A673 (cell line): ENCODE data around the gene MAP7. TPM values are rescaled to one million over a fixed set of nuclear protein-coding genes. Genes with fewer than 3 reads are reported as not detected.

Source experiments
- BruUV-seq: library from RNA; stranded (reverse); fragments of 400-500 nt; replicated peaks from 2 replicates; lab custom pipeline; 2021; lab: Mats Ljungman, UMichigan
- CTCF ChIA-PET: fragments of 300-600 bp; sonication (Branson Sonifier 250); formaldehyde crosslinking; loops from one replicate; lab custom pipeline; 2022; ENCODE audit warnings: antibody characterized with exemption; lab: Charles Lee
- POLR2A ChIA-PET: fragments of 300-600 bp; sonication (Branson Sonifier 250); formaldehyde crosslinking; loops from one replicate; lab custom pipeline; 2022; ENCODE audit warnings: antibody characterized with exemption; ENCODE audit not compliant: low non-redundant PET; lab: Charles Lee
- DNase-seq: peaks from one replicate; pipeline ENCODE4 v3.0.0-alpha.2; 2015; ENCODE audit warnings: low spot score
- H3K27ac ChIP-seq: fragments of 200-600 bp; sonication (generic); 2 replicates; pipeline ENCODE4 v1.5.1; 2016; ENCODE audit warnings: mixed run types, low read depth, mild to moderate bottlenecking, mixed read lengths, antibody characterized with exemption, low read length; ENCODE audit not compliant: poor library complexity, severe bottlenecking
- H3K27me3 ChIP-seq: fragments of 200-600 bp; sonication (generic); replicated peaks from 2 replicates; pipeline ENCODE4 v1.6.1; 2017; ENCODE audit warnings: mixed run types, low read depth, mild to moderate bottlenecking, mixed read lengths, antibody characterized with exemption, low read length; ENCODE audit not compliant: insufficient read depth, poor library complexity
- H3K36me3 ChIP-seq: fragments of 200-600 bp; sonication (generic); 2 replicates; pipeline ENCODE4 v1.6.1; 2016; ENCODE audit warnings: mixed run types, mild to moderate bottlenecking, mixed read lengths, antibody characterized with exemption, low read length; ENCODE audit not compliant: insufficient read depth, poor library complexity, severe bottlenecking
- H3K4me1 ChIP-seq: fragments of 200-600 bp; sonication (generic); 2 replicates; pipeline ENCODE4 v1.6.1; 2017; ENCODE audit warnings: mixed run types, mild to moderate bottlenecking, mixed read lengths, antibody characterized with exemption, low read length; ENCODE audit not compliant: insufficient read depth, poor library complexity, severe bottlenecking
- H3K4me3 ChIP-seq: fragments of 200-600 bp; sonication (generic); 2 replicates; pipeline ENCODE4 v1.5.1; 2016; ENCODE audit warnings: low read depth, mixed run types, mild to moderate bottlenecking, mixed read lengths, low read length; ENCODE audit not compliant: poor library complexity, severe bottlenecking
- H3K9me3 ChIP-seq: fragments of 200-600 bp; sonication (generic); 2 replicates; pipeline ENCODE4 v1.6.1; 2016; ENCODE audit warnings: mixed run types, low read depth, mild to moderate bottlenecking, mixed read lengths, antibody characterized with exemption, low read length; ENCODE audit not compliant: poor library complexity, severe bottlenecking
- EZH2 ChIP-seq: fragments of 200-600 bp; sonication (generic); IDR thresholded peaks from 2 replicates; pipeline ENCODE4 v1.6.1; 2017; ENCODE audit warnings: borderline replicate concordance, low read depth, mild to moderate bottlenecking, mixed read lengths, antibody characterized with exemption, low read length; ENCODE audit not compliant: poor library complexity, severe bottlenecking
- intact Hi-C: fragments of 100-400 bp; cut with micrococcal nuclease; formaldehyde crosslinking; loops from one replicate; pipeline ENCODE4 v1.10.0; 2022; ENCODE audit not compliant: unreplicated experiment
- total RNA-seq: library from RNA; stranded (reverse); gene quantifications from 2 replicates; pipeline ENCODE4 v1.2.3, GENCODE V29; 2021
- TF ChIP-seq, protein P1 (sequence below): fragments of 300-800, 200-600 bp; sonication (generic); conservative IDR thresholded peaks from 2 replicates; pipeline ENCODE4 v1.5.1; 2017; ENCODE audit warnings: low read depth, mild to moderate bottlenecking, antibody characterized with exemption, low read length, moderate library complexity, mixed read lengths

Gene MAP7
- total RNA-seq, 1 experiment from 2014 or later: 0.09 TPM

DNA sequence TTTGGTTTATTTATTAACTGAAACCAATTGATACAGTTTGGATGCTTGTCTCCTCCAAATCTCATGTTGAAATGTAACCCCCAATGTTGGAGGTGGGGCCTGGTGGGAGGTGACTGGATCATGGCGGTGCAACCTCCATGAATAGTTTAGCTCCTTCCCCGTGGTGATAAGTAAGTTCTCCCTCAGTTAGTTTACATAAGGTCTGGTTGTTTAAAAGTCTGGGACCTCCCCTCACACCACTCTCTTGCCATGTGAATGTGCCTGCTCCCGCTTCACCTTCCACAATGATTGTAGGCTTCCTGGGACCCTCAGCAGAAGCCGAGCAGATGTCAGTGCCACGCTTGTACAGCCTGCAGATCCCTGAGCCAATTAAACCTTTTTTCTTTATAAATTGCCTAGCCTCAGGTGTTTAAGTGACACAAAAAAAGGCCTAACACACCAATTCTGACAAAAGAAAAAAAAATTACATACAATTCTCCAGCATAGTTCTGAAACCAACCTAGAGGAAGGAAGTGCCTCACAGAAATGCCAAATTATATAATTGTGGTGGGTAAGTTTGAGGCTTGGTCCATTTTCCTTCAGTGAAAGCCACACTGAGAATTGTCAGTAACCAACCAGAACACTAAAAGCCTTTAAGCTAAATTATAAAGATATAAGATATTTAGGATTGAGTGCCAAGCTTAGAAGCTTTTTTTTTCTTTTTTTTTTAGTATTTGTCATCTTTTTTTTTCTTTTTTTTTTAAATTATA, 15.0 kb downstream of the MAP7 start:
- ChIA-PET CTCF (no interaction called here), POLR2A (no interaction called here)
- no peak overlapping the region for H3K4me3 ChIP-seq
- DNase-seq: no peak
- BruUV-seq: no TSS peak
- H3K27me3 ChIP-seq: no peaks in the 10 kb centered on the region
- H3K36me3 ChIP-seq: no peaks in the 10 kb centered on the region
- no peaks in the 10 kb centered on the region for H3K4me1 ChIP-seq
- TF ChIP-seq EZH2: no peak
- TF ChIP-seq, protein P1, sequence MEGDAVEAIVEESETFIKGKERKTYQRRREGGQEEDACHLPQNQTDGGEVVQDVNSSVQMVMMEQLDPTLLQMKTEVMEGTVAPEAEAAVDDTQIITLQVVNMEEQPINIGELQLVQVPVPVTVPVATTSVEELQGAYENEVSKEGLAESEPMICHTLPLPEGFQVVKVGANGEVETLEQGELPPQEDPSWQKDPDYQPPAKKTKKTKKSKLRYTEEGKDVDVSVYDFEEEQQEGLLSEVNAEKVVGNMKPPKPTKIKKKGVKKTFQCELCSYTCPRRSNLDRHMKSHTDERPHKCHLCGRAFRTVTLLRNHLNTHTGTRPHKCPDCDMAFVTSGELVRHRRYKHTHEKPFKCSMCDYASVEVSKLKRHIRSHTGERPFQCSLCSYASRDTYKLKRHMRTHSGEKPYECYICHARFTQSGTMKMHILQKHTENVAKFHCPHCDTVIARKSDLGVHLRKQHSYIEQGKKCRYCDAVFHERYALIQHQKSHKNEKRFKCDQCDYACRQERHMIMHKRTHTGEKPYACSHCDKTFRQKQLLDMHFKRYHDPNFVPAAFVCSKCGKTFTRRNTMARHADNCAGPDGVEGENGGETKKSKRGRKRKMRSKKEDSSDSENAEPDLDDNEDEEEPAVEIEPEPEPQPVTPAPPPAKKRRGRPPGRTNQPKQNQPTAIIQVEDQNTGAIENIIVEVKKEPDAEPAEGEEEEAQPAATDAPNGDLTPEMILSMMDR: no peak
- H3K9me3 ChIP-seq: no peaks in the 10 kb centered on the region
- H3K27ac ChIP-seq: no peak overlapping the region
- intact Hi-C loops: no loop called here

DNA sequence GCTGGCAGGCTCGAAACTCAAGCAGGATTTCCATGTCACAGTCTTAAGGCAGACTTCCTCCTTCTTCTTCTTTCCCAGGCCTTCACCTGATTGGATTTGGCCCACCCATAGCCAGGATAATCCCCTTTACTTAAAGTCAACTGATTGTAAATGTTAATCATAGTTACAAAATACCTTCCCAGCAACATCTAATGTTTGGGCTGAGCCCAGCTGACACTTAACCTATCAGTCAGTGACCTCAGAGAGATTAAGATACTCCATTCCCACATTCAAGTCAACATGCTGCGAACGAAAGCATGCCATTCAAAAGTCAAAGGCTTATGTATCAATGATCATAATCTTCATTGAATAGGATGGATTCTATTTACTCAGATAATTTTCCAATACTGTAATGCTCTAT, 16.0 kb downstream of the MAP7 start:
- TF ChIP-seq, protein P1: no peak
- no peak for TF ChIP-seq EZH2
- H3K36me3 ChIP-seq: no peaks in the 10 kb centered on the region
- POLR2A ChIA-PET: no interaction called here
- intact Hi-C loops: no loop called here
- CTCF ChIA-PET: no interaction called here
- no peak for DNase-seq
- H3K4me3 ChIP-seq: no peak overlapping the region
- no peaks in the 10 kb centered on the region for H3K4me1 ChIP-seq
- no TSS peak for BruUV-seq
- H3K27me3 ChIP-seq: no peaks in the 10 kb centered on the region
- no peak overlapping the region for H3K27ac ChIP-seq
- no peaks in the 10 kb centered on the region for H3K9me3 ChIP-seq

DNA sequence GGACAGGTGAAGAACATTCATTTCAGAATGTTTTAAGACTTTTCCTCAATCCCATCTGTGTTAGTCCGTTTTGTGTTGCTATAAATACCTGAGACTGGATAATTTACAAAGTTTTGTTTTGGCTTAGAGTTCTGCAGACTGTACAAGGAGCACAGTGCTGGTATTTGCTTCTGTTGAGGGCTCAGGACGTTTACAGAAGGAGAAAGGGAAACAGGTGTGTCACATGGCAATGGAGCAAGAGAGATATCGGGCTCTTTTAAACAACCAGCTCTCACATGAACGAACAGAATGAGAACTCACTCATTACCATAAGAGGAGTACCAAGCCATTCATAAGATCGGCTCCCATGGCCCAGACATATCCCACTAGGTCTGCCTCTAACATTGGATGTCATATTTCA, 16.7 kb downstream of the MAP7 start:
- DNase-seq: no peak
- Histone ChIP-seq H3K27ac (no peak overlapping the region), H3K27me3 (no peaks in the 10 kb centered on the region), H3K4me3 (no peak overlapping the region), H3K36me3 (no peaks in the 10 kb centered on the region), H3K9me3 (no peaks in the 10 kb centered on the region), H3K4me1 (no peaks in the 10 kb centered on the region)
- intact Hi-C loops: no loop called here
- TF ChIP-seq, protein P1: no peak
- no peak for TF ChIP-seq EZH2
- CTCF ChIA-PET: no interaction called here
- POLR2A ChIA-PET: no interaction called here
- BruUV-seq: no TSS peak
